Testis (tissue), 3 donors: ENCODE data around the gene SNED1. TPM values are rescaled to one million over a fixed set of nuclear protein-coding genes. Genes with fewer than 3 reads are reported as not detected.

Experiments
- DNase-seq: peaks from one replicate; pipeline ENCODE4 v3.0.0-alpha.2; 2019
- H3K27ac ChIP-seq, 2 donors: fragments of 200-600 bp; sonication (generic); one replicate each; pipeline ENCODE4 v1.5.1; 2019
- H3K27me3 ChIP-seq: fragments of 200-600 bp; sonication (generic); one replicate; pipeline ENCODE4 v1.5.1; 2019
- H3K36me3 ChIP-seq: fragments of 200-600 bp; sonication (generic); one replicate; pipeline ENCODE4 v1.5.1; 2017; ENCODE audit warnings: low read depth; ENCODE audit errors: missing control alignments
- H3K4me1 ChIP-seq: fragments of 200-600 bp; sonication (generic); one replicate; pipeline ENCODE4 v1.5.1; 2019
- H3K4me3 ChIP-seq, 2 donors: fragments of 200-600 bp; sonication (generic); one replicate each; pipeline ENCODE4 v1.5.1; 2017 to 2019
- H3K9me3 ChIP-seq: fragments of 200-600 bp; sonication (generic); one replicate; pipeline ENCODE4 v1.5.1; 2017
- POLR2A ChIP-seq: fragments of 450-650 bp; IDR thresholded peaks from one replicate; pipeline ENCODE4 v1.6.1; 2017; ENCODE audit warnings: antibody characterized with exemption, mild to moderate bottlenecking, moderate library complexity
- WGBS, 2 donors: methylation state at CpG; one replicate each; pipeline ENCODE4 v1.1.5; 2018; 5-methylcytosine and 5-hydroxymethylcytosine counted together
- intact Hi-C: fragments of 100-400 bp; cut with DNase I; formaldehyde crosslinking; loops from one replicate; pipeline ENCODE4 v1.15.1; 2023; ENCODE audit warnings: low total_unique reads
- polyA plus RNA-seq: library from polyadenylated mRNA; stranded (reverse); fragments of 350-450 nt; fragmentation: Illumina TruSeq; extraction: RNeasy Lipid Tissue Mini Kit (QIAGEN cat#74804); gene quantifications from one replicate; pipeline ENCODE4 v1.2.3, GENCODE V29; 2014; ENCODE audit warnings: low read depth, low replicate concordance; ENCODE audit not compliant: insufficient read depth
- total RNA-seq, 2 donors: library from RNA; depleted of rRNA; stranded (reverse); fragments of >200 nt; gene quantifications; one replicate each; pipeline ENCODE4 v1.2.3, GENCODE V29; 2016
- TF ChIP-seq, protein P1 (sequence below), 3 experiments: fragments of 450-650 bp in 2 of 3; fragments of 200-600 bp in 1 of 3; sonication (generic) in 1 of 3; IDR thresholded peaks; one replicate each; pipeline ENCODE4 v1.5.1; 2016 to 2019; ENCODE audit warnings: antibody characterized with exemption in 3 of 3, mild to moderate bottlenecking in 2 of 3, moderate library complexity in 1 of 3

Gene SNED1
- total and polyA plus RNA-seq, 3 donors from 2014 or later, result 15.8 to 107 (median 82.7) TPM

DNA sequence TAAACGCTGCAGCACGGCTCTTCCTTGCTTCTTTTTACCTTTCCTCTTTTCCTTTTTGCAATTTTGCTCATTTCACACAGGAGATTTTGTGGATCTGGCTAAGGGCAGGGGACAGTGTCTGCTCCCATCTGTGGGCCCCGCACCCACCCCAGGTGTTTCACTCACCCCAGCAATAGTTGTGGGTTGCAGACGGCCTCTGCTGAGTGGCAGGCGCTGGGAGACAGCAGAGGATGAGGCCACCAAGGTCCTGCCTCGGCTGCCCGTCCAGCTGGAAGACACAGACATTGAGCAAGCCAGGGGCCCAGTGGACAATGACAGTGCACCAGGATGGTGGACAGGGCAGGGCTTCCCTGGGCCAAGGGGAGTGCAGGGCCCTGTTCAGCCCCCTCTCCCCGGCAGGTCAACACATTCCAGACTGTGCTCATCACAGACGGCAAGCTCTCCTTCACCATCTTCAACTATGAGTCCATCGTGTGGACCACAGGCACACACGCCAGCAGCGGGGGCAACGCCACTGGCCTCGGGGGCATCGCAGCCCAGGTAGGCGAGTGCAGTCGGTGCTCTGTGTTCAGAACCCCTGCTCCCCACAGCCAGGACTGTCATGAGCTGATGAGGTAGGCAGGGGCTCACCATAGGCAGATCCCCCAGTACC, 35.0 kb downstream of the SNED1 start:
- TF ChIP-seq POLR2A, result no peak
- TF ChIP-seq, protein P1, sequence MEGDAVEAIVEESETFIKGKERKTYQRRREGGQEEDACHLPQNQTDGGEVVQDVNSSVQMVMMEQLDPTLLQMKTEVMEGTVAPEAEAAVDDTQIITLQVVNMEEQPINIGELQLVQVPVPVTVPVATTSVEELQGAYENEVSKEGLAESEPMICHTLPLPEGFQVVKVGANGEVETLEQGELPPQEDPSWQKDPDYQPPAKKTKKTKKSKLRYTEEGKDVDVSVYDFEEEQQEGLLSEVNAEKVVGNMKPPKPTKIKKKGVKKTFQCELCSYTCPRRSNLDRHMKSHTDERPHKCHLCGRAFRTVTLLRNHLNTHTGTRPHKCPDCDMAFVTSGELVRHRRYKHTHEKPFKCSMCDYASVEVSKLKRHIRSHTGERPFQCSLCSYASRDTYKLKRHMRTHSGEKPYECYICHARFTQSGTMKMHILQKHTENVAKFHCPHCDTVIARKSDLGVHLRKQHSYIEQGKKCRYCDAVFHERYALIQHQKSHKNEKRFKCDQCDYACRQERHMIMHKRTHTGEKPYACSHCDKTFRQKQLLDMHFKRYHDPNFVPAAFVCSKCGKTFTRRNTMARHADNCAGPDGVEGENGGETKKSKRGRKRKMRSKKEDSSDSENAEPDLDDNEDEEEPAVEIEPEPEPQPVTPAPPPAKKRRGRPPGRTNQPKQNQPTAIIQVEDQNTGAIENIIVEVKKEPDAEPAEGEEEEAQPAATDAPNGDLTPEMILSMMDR (IDR thresholded peaks at IDR 0.05), result no peak
- DNase-seq, result no peak
- WGBS, 2 donors, result 81 to 92% methylated on average over 5 to 14 of the region's 17 CpGs
- intact Hi-C loops, result no loop called here
- no peaks in the 10 kb centered on the region for H3K4me1 ChIP-seq
- H3K4me3 ChIP-seq, result no peak overlapping the region
- H3K9me3 ChIP-seq, result no peaks in the 10 kb centered on the region
- no peak overlapping the region for H3K27ac ChIP-seq
- H3K36me3 ChIP-seq, result no peaks in the 10 kb centered on the region
- H3K27me3 ChIP-seq, result no peaks in the 10 kb centered on the region

DNA sequence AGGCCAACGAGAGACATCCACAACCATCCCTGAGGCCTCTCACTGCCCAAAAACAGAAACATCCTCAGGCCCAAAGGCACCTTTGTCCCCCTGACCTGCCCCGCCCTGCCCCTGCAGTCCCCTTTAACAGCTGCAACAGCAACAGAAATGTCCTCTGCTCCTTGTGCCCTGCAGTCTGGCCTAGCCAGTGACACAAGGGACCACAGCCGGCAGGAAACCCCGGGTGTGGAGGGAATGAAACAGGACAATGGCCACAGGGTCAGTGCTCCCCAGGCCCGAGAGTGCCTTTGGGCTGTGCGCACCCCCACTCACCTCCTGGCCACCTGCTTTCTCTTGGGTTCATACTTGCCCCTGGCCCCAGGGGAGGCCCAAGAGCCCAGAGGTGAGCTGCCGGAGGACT, 35.6 kb downstream of the SNED1 start:
- TF ChIP-seq, protein P1 (IDR thresholded peaks at IDR 0.05), result no peak
- TF ChIP-seq POLR2A, result no peak
- Histone ChIP-seq H3K27ac (no peak overlapping the region), H3K27me3 (no peaks in the 10 kb centered on the region), H3K36me3 (no peaks in the 10 kb centered on the region), H3K4me1 (no peaks in the 10 kb centered on the region), H3K4me3 (no peak overlapping the region), H3K9me3 (no peaks in the 10 kb centered on the region)
- 83 to 89% methylated on average over 6 to 7 of the region's 7 CpGs for WGBS, 2 donors
- DNase-seq, result no peak
- intact Hi-C loops, result no loop called here

DNA sequence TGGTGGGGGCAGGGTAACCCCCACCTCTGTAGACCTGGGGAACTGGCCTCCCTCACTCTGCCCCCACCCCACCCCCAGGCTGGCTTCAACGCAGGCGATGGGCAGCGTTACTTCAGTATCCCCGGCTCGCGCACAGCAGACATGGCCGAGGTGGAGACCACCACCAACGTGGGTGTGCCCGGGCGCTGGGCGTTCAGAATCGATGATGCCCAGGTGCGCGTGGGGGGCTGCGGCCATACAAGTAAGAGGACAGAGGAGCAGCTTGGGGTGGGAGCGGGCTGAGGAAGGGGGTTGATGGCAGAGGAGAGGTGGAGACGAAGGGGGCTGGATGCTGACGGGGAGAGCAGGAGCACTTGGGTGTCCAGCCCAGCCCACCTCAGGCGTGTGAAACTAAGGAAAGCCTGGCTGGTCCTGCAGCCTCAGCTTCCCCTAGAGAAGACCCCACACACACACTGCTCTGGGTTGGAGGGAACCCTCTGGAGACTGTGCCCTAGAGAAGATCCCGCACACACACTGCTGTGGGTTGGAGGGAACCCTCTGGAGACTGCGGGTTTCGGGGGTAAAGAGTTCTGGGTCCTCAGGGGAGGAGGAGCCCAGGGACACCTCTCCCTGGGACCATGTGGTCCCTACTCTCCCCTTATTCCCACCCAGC, 36.2 kb downstream of the SNED1 start:
- Histone ChIP-seq H3K4me1 (no peaks in the 10 kb centered on the region), H3K4me3 (no peak overlapping the region), H3K36me3 (no peaks in the 10 kb centered on the region), H3K9me3 (no peaks in the 10 kb centered on the region), H3K27me3 (no peaks in the 10 kb centered on the region), H3K27ac (no peak overlapping the region)
- intact Hi-C loops, result no loop called here
- no peak for TF ChIP-seq POLR2A
- TF ChIP-seq, protein P1 (IDR thresholded peaks at IDR 0.05), result no peak
- DNase-seq, result no peak
- 73 to 91% methylated on average over 8 to 22 of the region's 22 CpGs for WGBS, 2 donors

DNA sequence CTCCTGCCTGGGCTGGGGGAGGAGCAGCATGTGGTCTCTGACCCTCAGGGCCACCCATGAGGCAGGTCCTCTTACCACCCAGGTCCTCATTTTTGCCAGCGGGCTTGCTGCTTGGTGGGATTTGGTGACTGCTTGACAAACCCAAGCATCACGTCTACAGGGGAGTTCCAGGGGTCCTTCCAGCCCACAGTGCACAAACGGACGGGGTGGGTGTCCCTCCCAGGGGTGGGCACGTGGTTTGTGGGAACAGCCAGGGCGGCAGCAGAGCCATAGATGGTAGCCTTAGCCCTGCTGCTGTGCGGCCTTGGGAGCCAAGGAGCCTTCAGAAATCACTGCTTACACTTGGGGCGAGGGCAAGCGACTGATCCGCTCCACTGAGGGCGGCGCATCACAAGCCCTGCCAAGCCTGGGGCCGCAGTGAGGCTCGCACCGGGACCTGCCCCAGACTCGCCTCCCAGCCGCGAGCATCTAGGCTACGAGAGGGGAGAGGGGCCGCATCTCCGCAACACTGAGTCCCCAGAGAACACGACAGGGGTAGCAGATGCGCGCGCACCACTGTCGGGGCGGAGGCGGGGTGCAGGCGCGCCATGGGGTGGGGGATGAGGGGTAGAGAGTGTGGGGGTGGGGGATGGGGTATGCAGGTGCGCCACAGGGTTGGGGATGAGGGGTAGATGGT, 36.9 kb downstream of the SNED1 start:
- Histone ChIP-seq H3K36me3 (no peaks in the 10 kb centered on the region), H3K27me3 (no peaks in the 10 kb centered on the region), H3K4me1 (no peaks in the 10 kb centered on the region), H3K27ac (no peak overlapping the region), H3K9me3 (no peaks in the 10 kb centered on the region), H3K4me3 (no peak overlapping the region)
- 44 to 69% methylated on average over 19 to 31 of the region's 31 CpGs for WGBS, 2 donors
- intact Hi-C loops, result no loop called here
- TF ChIP-seq, protein P1 (IDR thresholded peaks at IDR 0.05), result no peak
- TF ChIP-seq POLR2A, result no peak
- DNase-seq, result no peak
